Measurements from ENCODE around the gene PLCL2. TPM values are rescaled to one million over a fixed set of nuclear protein-coding genes. Genes with fewer than 3 reads are reported as not detected.

PLCL2 gene
- polyA plus RNA-seq, 1 experiment: 0.94 TPM

DNA sequence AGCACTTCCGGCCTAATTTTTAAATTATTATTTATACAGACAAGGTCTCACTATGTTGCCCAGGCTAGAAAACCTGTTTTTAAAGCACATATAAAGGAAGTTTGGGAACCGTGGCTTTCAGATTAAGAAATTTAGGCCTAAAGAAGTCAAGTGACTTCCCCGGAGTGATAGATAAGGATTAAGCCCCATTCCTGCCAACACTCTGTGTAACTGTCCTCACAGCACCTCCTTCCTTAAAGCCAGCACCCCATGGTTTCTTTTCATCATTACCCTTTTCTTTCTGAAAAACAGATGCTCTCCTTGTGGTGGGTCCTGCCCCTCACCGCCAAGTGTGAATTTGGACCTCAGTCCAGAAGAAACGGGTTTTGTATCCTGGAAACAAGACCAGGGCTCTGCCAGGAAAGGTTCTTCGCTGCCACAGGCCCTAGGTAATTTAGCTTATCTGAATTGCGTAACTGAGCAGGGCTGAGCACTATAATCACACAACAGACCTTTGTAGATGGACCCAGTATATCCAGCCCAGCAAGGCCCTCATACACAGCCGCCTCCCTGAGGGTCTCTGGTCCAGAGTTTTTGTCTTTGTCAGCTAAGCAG, 231.3 kb downstream of the PLCL2 start:
- H3K9me3 ChIP-seq (ENCODE audit: control insufficient read depth, insufficient read depth, low read length): no peaks in the 10 kb centered on the region; the same call in 1 of the 2 replicates
- H3K27me3 ChIP-seq (ENCODE audit: control insufficient read depth, insufficient read depth, low read length): no peaks in the 10 kb centered on the region
- ChIA-PET POLR2A (no interaction called here), CTCF (no interaction called here)
- H3K27ac ChIP-seq (ENCODE audit: low read depth, low read length): no peak overlapping the region
- DNase-seq (ENCODE audit: low read depth, low spot score): no peak
- TF ChIP-seq, protein P1, sequence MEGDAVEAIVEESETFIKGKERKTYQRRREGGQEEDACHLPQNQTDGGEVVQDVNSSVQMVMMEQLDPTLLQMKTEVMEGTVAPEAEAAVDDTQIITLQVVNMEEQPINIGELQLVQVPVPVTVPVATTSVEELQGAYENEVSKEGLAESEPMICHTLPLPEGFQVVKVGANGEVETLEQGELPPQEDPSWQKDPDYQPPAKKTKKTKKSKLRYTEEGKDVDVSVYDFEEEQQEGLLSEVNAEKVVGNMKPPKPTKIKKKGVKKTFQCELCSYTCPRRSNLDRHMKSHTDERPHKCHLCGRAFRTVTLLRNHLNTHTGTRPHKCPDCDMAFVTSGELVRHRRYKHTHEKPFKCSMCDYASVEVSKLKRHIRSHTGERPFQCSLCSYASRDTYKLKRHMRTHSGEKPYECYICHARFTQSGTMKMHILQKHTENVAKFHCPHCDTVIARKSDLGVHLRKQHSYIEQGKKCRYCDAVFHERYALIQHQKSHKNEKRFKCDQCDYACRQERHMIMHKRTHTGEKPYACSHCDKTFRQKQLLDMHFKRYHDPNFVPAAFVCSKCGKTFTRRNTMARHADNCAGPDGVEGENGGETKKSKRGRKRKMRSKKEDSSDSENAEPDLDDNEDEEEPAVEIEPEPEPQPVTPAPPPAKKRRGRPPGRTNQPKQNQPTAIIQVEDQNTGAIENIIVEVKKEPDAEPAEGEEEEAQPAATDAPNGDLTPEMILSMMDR (IDR thresholded peaks at IDR 0.05; ENCODE audit: low read depth, low read length): no peak
- H3K4me3 ChIP-seq (ENCODE audit: low read depth, low read length): no peak overlapping the region

DNA sequence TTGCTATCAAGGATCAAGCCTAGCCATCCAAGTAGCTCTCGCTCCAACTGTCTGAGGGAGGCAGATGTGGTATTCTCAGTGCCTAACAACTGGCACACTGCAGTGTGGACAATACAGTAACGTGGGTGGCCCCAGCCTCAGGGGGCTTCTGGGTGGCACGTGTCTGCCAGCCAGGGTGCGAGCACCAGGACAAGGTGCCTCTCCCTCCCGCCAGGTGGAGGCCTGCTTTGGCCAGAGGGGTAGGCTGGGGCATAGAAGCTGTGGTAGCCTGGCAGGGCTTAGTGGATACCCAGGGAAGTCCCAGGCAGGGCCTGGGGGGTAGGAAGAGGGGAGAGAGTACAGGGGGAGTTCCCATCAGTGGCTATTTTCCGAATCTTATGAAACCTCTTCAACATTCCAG, 234.0 kb downstream of the PLCL2 start:
- H3K27ac ChIP-seq (ENCODE audit: low read depth, low read length): no peak overlapping the region
- POLR2A ChIA-PET: no interaction called here
- H3K4me3 ChIP-seq (ENCODE audit: low read depth, low read length): no peak overlapping the region
- DNase-seq (ENCODE audit: low read depth, low spot score): no peak
- H3K27me3 ChIP-seq (ENCODE audit: control insufficient read depth, insufficient read depth, low read length): no peaks in the 10 kb centered on the region
- H3K9me3 ChIP-seq (ENCODE audit: control insufficient read depth, insufficient read depth, low read length): no peaks in the 10 kb centered on the region; the same call in 1 of the 2 replicates
- CTCF ChIA-PET: no interaction called here
- TF ChIP-seq, protein P1 (IDR thresholded peaks at IDR 0.05; ENCODE audit: low read depth, low read length): no peak

DNA sequence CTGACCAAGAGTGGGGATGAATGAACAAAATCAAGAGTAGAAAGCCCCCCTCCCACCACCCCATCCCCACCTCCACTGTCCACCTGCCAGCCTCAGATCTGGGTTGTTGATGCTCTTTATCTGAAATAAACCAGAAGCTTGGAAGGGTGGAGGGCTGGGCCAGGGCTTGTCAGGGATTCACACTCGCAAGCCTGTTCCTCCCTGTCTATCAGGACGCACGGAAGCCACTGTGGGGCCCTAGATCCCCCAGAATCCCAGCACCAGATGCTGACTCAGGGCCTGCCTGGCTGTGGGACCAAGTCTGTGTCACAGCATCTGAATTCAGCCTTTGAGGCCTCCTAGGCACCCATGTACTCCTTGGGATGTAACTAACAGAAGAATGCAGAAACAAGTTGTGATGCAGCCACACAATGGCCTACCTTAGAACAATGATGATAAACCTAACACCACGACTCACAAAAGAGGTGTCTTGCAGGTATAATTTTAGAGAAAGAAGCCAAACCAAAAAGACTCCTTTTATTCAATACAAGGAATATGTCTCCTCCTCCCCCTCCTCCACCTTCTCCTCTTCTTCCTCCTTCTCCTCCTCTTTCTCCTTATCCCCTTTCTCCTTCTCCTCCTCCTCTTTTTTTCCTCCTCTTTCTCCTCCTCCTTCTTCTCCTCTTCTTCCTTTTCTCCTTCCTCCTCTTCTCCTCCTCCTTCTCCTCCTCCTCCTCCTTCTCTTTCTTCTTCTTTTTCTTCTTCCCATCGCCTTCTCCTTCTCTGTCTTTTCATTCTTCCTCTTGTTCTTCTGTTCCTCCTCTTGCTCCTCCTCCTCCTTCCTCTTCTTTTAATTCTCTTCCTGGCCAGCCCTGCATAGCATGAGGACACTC, 234.7 kb downstream of the PLCL2 start:
- CTCF ChIA-PET: interaction anchor here (0.6 kb wide), 1 partner anchor 1269 kb away, joined by 3 read pairs; no protein-coding TSS in a partner anchor

DNA sequence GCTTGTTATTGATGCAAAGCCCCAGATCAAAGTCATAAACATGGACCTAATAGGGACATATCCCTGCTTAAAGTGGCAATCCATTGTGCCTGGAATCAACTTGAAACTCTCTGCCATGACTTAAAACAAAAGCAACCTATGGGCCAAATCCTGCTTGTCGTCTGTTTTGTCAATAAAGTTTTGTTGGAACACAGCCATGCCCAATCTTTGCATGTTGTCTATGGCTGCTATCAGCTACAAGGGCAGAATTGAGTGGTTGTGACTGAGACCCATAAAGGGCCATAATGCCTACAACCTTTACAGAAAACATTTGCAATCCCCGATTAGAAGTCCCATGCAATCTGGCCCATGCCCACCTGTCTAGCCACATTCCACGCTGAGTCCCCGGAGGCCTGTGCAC, 235.4 kb downstream of the PLCL2 start:
- POLR2A ChIA-PET: no interaction called here
- H3K27me3 ChIP-seq (ENCODE audit: control insufficient read depth, insufficient read depth, low read length): no peaks in the 10 kb centered on the region
- no peak for DNase-seq (ENCODE audit: low read depth, low spot score)
- CTCF ChIA-PET: interaction anchor here (0.6 kb wide), 1 partner anchor 1269 kb away, joined by 3 read pairs; no protein-coding TSS in a partner anchor
- TF ChIP-seq, protein P1 (IDR thresholded peaks at IDR 0.05; ENCODE audit: low read depth, low read length): no peak
- H3K27ac ChIP-seq (ENCODE audit: low read depth, low read length): no peak overlapping the region
- no peak overlapping the region for H3K4me3 ChIP-seq (ENCODE audit: low read depth, low read length)
- no peaks in the 10 kb centered on the region; the same call in 1 of the 2 replicates for H3K9me3 ChIP-seq (ENCODE audit: control insufficient read depth, insufficient read depth, low read length)

More for the DNA sequence above, 234.7 kb downstream of the PLCL2 start:
- Histone ChIP-seq H3K27me3 (ENCODE audit: control insufficient read depth, insufficient read depth, low read length) (no peaks in the 10 kb centered on the region), H3K4me3 (ENCODE audit: low read depth, low read length) (no peak overlapping the region), H3K27ac (ENCODE audit: low read depth, low read length) (no peak overlapping the region), H3K9me3 (ENCODE audit: control insufficient read depth, insufficient read depth, low read length) (no peaks in the 10 kb centered on the region; the same call in 1 of the 2 replicates)
- POLR2A ChIA-PET: no interaction called here
- TF ChIP-seq, protein P1 (IDR thresholded peaks at IDR 0.05; ENCODE audit: low read depth, low read length): no peak
- no peak for DNase-seq (ENCODE audit: low read depth, low spot score)

DNA sequence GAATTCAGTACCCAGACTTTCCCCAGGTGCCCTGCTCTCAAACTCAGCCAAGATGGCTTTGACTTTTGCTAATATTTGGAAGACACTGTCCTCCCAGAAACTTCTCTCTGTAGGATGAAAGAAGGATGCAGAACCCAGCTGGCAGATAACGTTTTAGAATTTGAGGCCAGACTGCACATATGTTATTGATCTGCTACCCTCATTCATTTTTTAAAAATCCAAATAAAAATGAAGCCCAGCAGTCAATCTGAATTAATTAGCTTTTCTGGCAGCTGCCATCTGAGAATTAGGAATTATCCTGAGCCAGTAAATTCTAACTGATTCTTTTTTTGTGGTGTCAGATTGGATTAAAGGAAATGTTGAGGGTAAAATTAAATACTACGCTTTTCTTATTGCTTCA, 236.6 kb downstream of the PLCL2 start:
- no peak overlapping the region for H3K4me3 ChIP-seq (ENCODE audit: low read depth, low read length)
- TF ChIP-seq, protein P1 (IDR thresholded peaks at IDR 0.05; ENCODE audit: low read depth, low read length): no peak
- ChIA-PET CTCF (no interaction called here), POLR2A (no interaction called here)
- H3K27me3 ChIP-seq (ENCODE audit: control insufficient read depth, insufficient read depth, low read length): no peaks in the 10 kb centered on the region
- no peak overlapping the region for H3K27ac ChIP-seq (ENCODE audit: low read depth, low read length)
- H3K9me3 ChIP-seq (ENCODE audit: control insufficient read depth, insufficient read depth, low read length): no peaks in the 10 kb centered on the region; the same call in 1 of the 2 replicates
- no peak for DNase-seq (ENCODE audit: low read depth, low spot score)

Measured in AG04450 (cell line).